Right hindlimb (tissue), 1 donor: ENCODE measurements around the gene CTAGE9.
"Not testable (repeated sequence)": the region's sequence is repeated elsewhere in the genome, so short reads cannot be mapped to it uniquely, and the experiment has no call there.

ENCODE experiments used
- DNase-seq: peaks from one replicate; pipeline ENCODE4 v3.0.0-alpha.2; 2018

CTAGE9 gene

GRCh38 chr6:131727868-131728267 lies 17.1 kb upstream of the CTAGE9 start:
- DNase-seq: no peak

GRCh38 chr6:131727467-131727866 lies 16.6 kb upstream of the CTAGE9 start:
- no peak for DNase-seq

DNA sequence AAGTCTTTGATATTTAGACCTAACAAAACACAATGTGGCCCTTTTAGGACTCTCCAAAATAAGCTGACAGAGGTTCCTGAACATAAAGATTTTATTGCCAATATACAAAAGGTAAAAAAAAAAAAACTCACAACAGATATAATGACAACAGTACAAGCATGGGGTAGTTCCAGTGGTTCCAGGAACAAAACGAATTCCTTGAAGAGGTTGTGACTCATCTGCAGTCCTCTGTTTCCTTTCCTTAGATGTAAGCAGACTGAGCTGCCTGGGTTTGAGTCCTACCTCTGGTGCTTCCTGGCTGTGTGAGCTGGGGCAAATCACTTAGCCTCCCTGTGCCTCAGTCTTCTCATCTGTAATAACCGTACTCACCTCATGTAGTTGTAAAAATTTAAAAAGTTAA lies 13.3 kb upstream of the CTAGE9 start:
- DNase-seq: no peak

- no peak for DNase-seq
These were observed 10.3 kb upstream of the CTAGE9 start for GRCh38 chr6:131721161-131721560.

- DNase-seq: no peak
These were observed 7.2 kb upstream of the CTAGE9 start for GRCh38 chr6:131717836-131718542.

DNA sequence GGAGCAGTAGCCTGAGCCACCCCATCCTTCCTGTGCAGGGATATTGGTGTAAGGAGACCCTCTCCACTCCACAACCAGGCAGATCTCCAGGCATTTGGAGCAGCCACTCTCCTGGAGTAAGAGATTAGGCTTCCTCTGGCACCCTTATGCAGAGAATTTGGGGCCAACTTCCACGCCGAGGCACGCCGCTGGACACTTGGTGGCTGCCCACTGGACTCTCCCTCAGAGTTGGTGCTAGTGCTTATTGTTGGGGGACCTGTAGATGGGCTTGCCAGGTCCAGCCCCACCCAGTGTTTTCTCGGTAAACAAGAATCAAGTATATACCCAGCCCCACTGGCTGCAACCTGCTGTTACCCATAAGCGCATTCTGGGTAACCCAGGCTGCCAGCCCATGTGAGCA lies 4.8 kb upstream of the CTAGE9 start:
- DNase-seq: not testable (repeated sequence)

GRCh38 chr6:131703905-131704304 lies 6.9 kb downstream of the CTAGE9 start:
- DNase-seq: not testable (repeated sequence)

- DNase-seq: not testable (repeated sequence)
These were observed 10.0 kb downstream of the CTAGE9 start for GRCh38 chr6:131700851-131701250.

GRCh38 chr6:131696956-131697355 lies 13.9 kb downstream of the CTAGE9 start:
- no peak for DNase-seq

DNA sequence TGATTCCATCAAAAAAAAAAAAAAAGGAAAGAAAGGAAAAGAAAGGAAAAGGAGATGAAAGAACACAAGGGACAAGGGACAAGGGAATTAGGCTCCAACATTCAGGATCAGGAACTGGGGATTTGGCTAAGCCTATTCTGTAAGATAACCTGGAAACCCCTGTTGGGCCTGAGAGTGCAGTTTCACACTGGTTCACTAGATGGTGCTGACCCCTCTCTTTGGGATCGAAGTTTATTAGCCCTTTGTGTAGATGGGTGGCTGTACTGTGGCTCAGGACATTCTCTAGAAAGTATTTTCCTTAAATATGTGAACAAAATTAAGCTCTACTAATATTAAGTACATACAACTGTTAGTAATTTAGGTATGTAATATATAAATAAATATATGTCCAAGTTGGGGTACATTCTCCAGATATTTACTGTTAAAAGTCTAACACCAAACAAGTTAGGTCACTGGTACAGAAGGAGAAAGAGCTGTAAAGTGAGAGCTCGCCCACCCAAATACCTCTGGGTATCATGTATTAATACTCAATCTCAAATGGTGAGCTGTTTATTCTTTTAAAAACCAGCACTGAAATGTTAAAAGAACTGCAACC lies 15.9 kb downstream of the CTAGE9 start:
- DNase-seq: peak; percentile 65

DNA sequence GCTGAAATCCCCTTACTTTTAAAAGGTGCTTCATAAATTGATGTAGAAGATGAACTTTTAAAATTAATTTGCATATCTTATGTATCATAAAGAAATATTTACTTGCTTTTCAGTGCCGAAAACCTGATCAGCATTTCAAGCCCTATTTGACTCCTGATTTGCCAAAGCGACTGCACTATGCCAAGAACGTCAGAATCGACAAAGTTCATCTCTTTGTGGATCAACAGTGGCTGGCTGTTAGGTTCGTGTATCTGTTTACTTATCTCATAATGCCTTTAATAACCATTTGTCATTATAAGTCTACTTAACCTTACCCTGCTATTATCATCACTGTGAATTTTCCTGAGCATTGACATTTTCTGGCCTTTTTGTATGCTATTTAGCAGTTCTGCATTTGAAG lies 17.4 kb downstream of the CTAGE9 start:
- DNase-seq: no peak

DNA sequence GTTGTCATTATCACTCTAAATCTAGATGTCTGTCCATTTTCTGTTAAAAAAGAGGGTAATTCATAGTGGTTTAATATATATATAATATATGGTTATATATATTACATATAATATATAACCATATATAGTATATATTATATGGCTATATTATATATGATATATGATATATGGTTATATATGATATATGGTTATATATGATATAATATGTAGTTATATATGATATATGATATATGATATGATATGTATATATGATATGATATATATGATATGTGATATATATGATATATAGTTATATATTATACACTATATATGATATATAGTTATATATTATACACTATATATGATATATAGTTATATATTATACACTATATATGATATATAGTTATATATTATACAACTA lies 18.2 kb downstream of the CTAGE9 start:
- no peak for DNase-seq

DNA sequence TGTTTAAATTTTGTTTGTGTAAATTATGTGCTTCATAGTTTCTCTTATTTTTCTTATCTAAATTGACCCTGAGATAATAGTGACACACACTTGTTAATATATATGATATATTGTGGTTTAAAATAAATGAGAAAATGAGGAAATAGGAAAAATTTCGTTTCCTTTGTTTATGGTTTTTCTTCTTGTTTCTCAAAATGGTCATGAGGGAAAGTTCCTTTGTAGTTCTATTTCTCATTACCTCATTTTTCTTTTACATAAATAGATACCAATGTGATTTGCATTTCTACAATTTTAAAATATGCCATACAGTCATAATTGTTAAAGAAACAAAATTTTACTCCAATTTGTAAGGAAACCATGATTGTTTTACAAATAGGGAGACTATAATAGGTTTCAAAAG lies 18.8 kb downstream of the CTAGE9 start:
- DNase-seq: no peak

DNA sequence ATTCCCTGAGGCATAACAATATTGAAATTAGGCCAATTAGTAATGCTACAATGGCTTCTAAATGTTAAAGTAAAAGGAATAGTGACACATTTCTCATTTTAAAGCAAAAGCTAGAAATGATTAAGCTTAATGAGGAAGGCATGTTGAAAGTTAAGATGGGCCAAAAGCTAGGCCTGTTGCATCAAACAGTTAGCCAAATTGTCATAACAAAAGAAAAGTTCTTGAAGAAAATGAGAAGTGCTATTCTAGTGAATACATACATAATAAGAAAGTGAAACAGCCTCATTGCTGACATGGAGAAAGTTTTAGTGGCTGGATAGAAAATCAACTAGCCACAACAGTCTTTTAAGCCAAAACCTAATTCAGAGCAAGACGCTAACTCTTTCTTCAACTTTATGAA lies 22.5 kb downstream of the CTAGE9 start:
- DNase-seq: no peak

GRCh38 chr6:131687022-131687421 lies 23.8 kb downstream of the CTAGE9 start:
- no peak for DNase-seq

- DNase-seq: no peak
These were observed 25.5 kb downstream of the CTAGE9 start for GRCh38 chr6:131685266-131685780.

GRCh38 chr6:131683479-131683878 lies 27.3 kb downstream of the CTAGE9 start:
- DNase-seq: no peak

- no peak for DNase-seq
These were observed 28.4 kb downstream of the CTAGE9 start for GRCh38 chr6:131682442-131682841.

- DNase-seq: no peak
These were observed 29.2 kb downstream of the CTAGE9 start for GRCh38 chr6:131681585-131681984.

DNA sequence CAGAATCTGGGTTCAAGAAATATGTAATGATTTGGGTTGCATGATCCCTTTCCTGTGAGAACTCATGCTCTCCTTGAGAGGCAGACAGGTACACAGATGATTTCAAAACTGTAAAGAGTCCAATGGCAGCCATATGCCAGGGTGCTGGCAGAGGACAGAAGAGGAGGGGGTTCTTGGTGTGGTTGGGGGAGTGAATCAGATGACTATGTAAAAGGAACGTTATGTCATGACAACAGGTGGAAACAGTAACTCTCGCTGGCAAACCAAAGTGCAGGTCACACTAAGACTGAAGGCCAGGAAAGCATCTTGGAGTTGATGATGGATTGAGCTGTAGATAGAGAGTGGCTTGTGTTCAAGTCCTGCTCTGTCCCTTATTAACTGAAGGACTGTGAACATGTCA lies 29.9 kb downstream of the CTAGE9 start:
- DNase-seq: no peak

DNA sequence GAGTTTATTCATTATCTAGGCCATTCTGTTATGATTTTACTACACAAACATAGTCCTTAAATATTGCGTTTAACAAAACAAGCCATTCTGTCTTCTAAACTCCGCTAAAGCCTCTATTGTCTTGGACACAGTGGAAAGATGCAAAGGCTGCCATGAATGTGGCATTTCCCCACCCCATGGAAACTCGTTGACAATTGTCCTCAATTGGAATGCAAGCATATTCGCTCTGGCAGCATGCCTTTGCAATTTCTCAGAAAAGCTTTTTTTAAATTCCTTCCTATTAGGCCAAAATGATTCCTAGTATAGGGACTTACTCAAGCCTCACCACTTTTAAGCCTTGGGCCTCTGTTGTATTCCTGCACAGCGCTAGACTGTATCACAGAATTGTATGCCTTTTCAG lies 32.4 kb downstream of the CTAGE9 start:
- DNase-seq: no peak

DNA sequence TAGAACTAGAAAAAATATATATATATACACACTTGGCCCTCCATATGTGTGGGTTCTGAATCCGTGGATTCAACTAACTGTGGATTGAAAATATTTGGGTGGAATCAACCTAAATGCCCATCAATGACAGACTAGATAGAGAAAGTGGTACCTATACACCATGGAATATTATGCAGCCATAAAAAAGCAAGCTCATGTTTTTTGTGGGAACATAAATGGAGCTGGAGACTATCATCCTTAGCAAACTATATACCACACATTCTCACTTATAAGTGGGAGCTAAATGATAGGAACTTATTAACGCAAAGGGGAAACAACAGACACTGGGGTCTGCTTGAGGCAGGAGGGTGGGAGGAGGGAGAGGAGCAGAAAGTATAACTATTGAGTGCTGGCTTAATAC lies 37.6 kb downstream of the CTAGE9 start:
- no peak for DNase-seq

- no peak for DNase-seq
These were observed 40.9 kb downstream of the CTAGE9 start for GRCh38 chr6:131669891-131670290.

DNA sequence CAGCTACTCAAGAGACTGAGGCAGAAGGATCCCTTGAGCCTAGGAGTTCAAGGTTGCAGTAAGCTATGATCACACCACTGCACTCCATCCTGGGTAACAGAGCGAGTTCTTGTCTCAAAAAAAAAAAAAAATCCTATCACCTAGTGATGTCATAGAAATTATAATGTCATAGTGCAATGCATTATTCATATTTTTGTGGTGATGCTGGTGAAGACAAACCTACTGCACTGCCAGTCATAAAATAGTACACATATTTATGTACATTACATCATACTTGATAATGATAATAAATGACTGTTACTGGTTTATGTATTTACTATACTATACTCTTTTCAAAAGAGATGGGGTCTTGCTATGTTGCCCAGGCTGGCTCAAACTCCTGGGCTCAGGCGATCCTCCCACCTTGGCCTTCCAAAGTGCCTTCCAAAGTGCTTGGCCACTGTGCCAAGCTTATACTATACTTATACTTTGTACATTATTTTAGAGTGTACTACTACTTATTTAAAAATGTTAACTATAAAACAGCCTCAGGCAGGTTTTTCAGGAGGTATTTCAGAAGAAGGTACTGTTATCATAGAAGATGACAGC lies 47.1 kb downstream of the CTAGE9 start:
- DNase-seq: no peak
